HEK293 (cell line): ENCODE measurements around the gene RUNX1.

Source experiments
- CTCF ChIA-PET: fragments of 350-600 bp; formaldehyde crosslinking; extraction: SDS; loops from one replicate; lab custom pipeline; 2021; ENCODE audit warnings: antibody characterized with exemption; lab: Yijun Ruan, JAX
- POLR2A ChIA-PET: fragments of 300-600 bp; formaldehyde crosslinking; extraction: SDS; loops from one replicate; lab custom pipeline; 2020; ENCODE audit warnings: antibody characterized with exemption, inconsistent platforms; lab: Yijun Ruan, JAX
- H3K27ac ChIP-seq: fragments of 200-500 bp; sonication (Bioruptor generic); 2 replicates; pipeline ENCODE4 v1.5.1; 2014; ENCODE audit warnings: low read depth, low read length, control low read depth, inconsistent platforms; ENCODE audit errors: extremely low read depth
- H3K36me3 ChIP-seq, 2 experiments: fragments of 200-500 bp in 1 of 2; sonication (Bioruptor generic) in 1 of 2; 1 replicate in 1 of 2; 2 replicates in 1 of 2; pipeline ENCODE4 v1.5.1; 2014 to 2017; ENCODE audit warnings: inconsistent platforms in 2 of 2, low read length in 2 of 2; ENCODE audit not compliant: control insufficient read depth in 2 of 2, insufficient read depth in 1 of 2
- H3K4me1 ChIP-seq: fragments of 200-500 bp; sonication (Bioruptor generic); 2 replicates; pipeline ENCODE4 v1.5.1; 2014; ENCODE audit warnings: mild to moderate bottlenecking, low read length, inconsistent platforms; ENCODE audit not compliant: control insufficient read depth, insufficient read depth
- H3K4me3 ChIP-seq: 2 replicates; pipeline ENCODE4 v1.5.1; 2011; ENCODE audit warnings: low read depth, mild to moderate bottlenecking, control low read depth, low read length, moderate library complexity
- H3K9me3 ChIP-seq: fragments of 200-500 bp; sonication (Bioruptor generic); 2 replicates; pipeline ENCODE4 v1.5.1; 2014; ENCODE audit warnings: low read depth, low read length, inconsistent platforms; ENCODE audit not compliant: control insufficient read depth, insufficient read depth
- BCL6B ChIP-seq: fragments of 450-650 bp; formaldehyde crosslinking; IDR thresholded peaks from 2 replicates; pipeline ENCODE4 v1.5.1; 2017; ENCODE audit warnings: missing biosample characterization, missing genetic modification characterization
- FEZF1 ChIP-seq: fragments of 450-650 bp; formaldehyde crosslinking; IDR thresholded peaks from 2 replicates; pipeline ENCODE4 v1.5.1; 2016; ENCODE audit warnings: missing biosample characterization, missing genetic modification characterization
- GFI1B ChIP-seq: fragments of 450-650 bp; formaldehyde crosslinking; IDR thresholded peaks from 2 replicates; pipeline ENCODE4 v1.5.1; 2016; ENCODE audit warnings: missing biosample characterization, missing genetic modification characterization
- GLIS1 ChIP-seq: fragments of 450-650 bp; formaldehyde crosslinking; IDR thresholded peaks from 2 replicates; pipeline ENCODE4 v1.5.1; 2016; ENCODE audit warnings: missing biosample characterization, missing genetic modification characterization
- REPIN1 ChIP-seq: fragments of 450-650 bp; formaldehyde crosslinking; IDR thresholded peaks from 2 replicates; pipeline ENCODE4 v1.5.1; 2017; ENCODE audit warnings: missing biosample characterization, missing genetic modification characterization, low read depth
- ZBTB17 ChIP-seq: fragments of 450-650 bp; formaldehyde crosslinking; IDR thresholded peaks from 2 replicates; pipeline ENCODE4 v1.5.1; 2016; ENCODE audit warnings: missing biosample characterization, missing genetic modification characterization
- ZFHX2 ChIP-seq: fragments of 450-650 bp; formaldehyde crosslinking; conservative IDR thresholded peaks from 2 replicates; pipeline ENCODE4 v1.5.1; 2016; ENCODE audit warnings: missing biosample characterization, missing genetic modification characterization
- ZIC2 ChIP-seq: fragments of 450-650 bp; formaldehyde crosslinking; IDR thresholded peaks from 2 replicates; pipeline ENCODE4 v1.5.1; 2016; ENCODE audit warnings: missing biosample characterization, missing genetic modification characterization
- ZNF10 ChIP-seq: fragments of 450-650 bp; formaldehyde crosslinking; IDR thresholded peaks from 2 replicates; pipeline ENCODE4 v1.5.1; 2017; ENCODE audit warnings: missing biosample characterization, missing genetic modification characterization
- ZNF132 ChIP-seq: fragments of 450-650 bp; formaldehyde crosslinking; IDR thresholded peaks from 2 replicates; pipeline ENCODE4 v1.5.1; 2017; ENCODE audit warnings: missing biosample characterization, missing genetic modification characterization, borderline replicate concordance
- ZNF140 ChIP-seq: fragments of 450-650 bp; formaldehyde crosslinking; IDR thresholded peaks from 2 replicates; pipeline ENCODE4 v1.5.1; 2016; ENCODE audit warnings: missing biosample characterization, missing genetic modification characterization
- ZNF23 ChIP-seq: fragments of 450-650 bp; formaldehyde crosslinking; IDR thresholded peaks from 2 replicates; pipeline ENCODE4 v1.5.1; 2016; ENCODE audit warnings: missing biosample characterization, missing genetic modification characterization, borderline replicate concordance
- ZNF266 ChIP-seq: fragments of 450-650 bp; formaldehyde crosslinking; IDR thresholded peaks from 2 replicates; pipeline ENCODE4 v1.5.1; 2016; ENCODE audit warnings: missing biosample characterization, missing genetic modification characterization, low read depth
- ZNF274 ChIP-seq, 2 experiments: fragments of 200-500 bp in 1 of 2; fragments of 450-650 bp in 1 of 2; sonication (Bioruptor generic) in 1 of 2; formaldehyde crosslinking in 1 of 2; IDR thresholded peaks; 2 replicates each; pipeline versions ENCODE4 v1.5.1 to v1.6.1; 2014 to 2016; ENCODE audit warnings: borderline replicate concordance in 1 of 2, inconsistent platforms in 1 of 2, low read length in 1 of 2, missing biosample characterization in 1 of 2, missing genetic modification characterization in 1 of 2
- ZNF341 ChIP-seq: fragments of 450-650 bp; formaldehyde crosslinking; IDR thresholded peaks from 2 replicates; pipeline ENCODE4; 2016; ENCODE audit warnings: low read depth, missing biosample characterization, missing genetic modification characterization
- ZNF354C ChIP-seq: fragments of 450-650 bp; formaldehyde crosslinking; IDR thresholded peaks from 2 replicates; pipeline ENCODE4 v1.5.1; 2016; ENCODE audit warnings: missing biosample characterization, missing genetic modification characterization, low read depth, borderline replicate concordance
- ZNF391 ChIP-seq: fragments of 450-650 bp; formaldehyde crosslinking; IDR thresholded peaks from 2 replicates; pipeline ENCODE4 v1.5.1; 2016; ENCODE audit warnings: low read depth, missing biosample characterization, missing genetic modification characterization, borderline replicate concordance
- ZNF433 ChIP-seq: fragments of 450-650 bp; formaldehyde crosslinking; IDR thresholded peaks from 2 replicates; pipeline ENCODE4 v1.5.1; 2016; ENCODE audit warnings: missing biosample characterization, missing genetic modification characterization, low read depth
- ZNF449 ChIP-seq: fragments of 450-650 bp; formaldehyde crosslinking; IDR thresholded peaks from 2 replicates; pipeline ENCODE4 v1.5.1; 2017; ENCODE audit warnings: missing biosample characterization, mild to moderate bottlenecking, missing genetic modification characterization, moderate library complexity
- ZNF548 ChIP-seq: fragments of 450-650 bp; formaldehyde crosslinking; IDR thresholded peaks from 2 replicates; pipeline ENCODE4 v1.5.1; 2016; ENCODE audit warnings: missing biosample characterization, missing genetic modification characterization
- ZNF555 ChIP-seq: fragments of 450-650 bp; formaldehyde crosslinking; conservative IDR thresholded peaks from 2 replicates; pipeline ENCODE4 v1.5.1; 2017; ENCODE audit warnings: missing biosample characterization, mild to moderate bottlenecking, missing genetic modification characterization, inconsistent platforms
- ZNF624 ChIP-seq: fragments of 450-650 bp; formaldehyde crosslinking; IDR thresholded peaks from 2 replicates; pipeline ENCODE4 v1.5.1; 2017; ENCODE audit warnings: missing biosample characterization, missing genetic modification characterization
- ZNF629 ChIP-seq: fragments of 450-650 bp; formaldehyde crosslinking; IDR thresholded peaks from 2 replicates; pipeline ENCODE4 v1.5.1; 2017; ENCODE audit warnings: missing biosample characterization, missing genetic modification characterization
- ZNF777 ChIP-seq: fragments of 450-650 bp; formaldehyde crosslinking; IDR thresholded peaks from 2 replicates; pipeline ENCODE4 v1.5.1; 2017; ENCODE audit warnings: missing biosample characterization, missing genetic modification characterization, borderline replicate concordance
- TF ChIP-seq, protein P1 (sequence below): fragments of 450-650 bp; formaldehyde crosslinking; IDR thresholded peaks from 2 replicates; pipeline ENCODE4 v1.5.0; 2017; ENCODE audit warnings: missing biosample characterization, missing genetic modification characterization, borderline replicate concordance
- TF ChIP-seq, protein P2 (sequence below): fragments of 450-650 bp; formaldehyde crosslinking; IDR thresholded peaks from 2 replicates; pipeline ENCODE4 v1.5.1; 2016; ENCODE audit warnings: missing biosample characterization, missing genetic modification characterization

The RUNX1 gene

GRCh38 chr21:34886240-34887104 lies 162.6 kb downstream of the RUNX1 start (continued):
- no peak for TF ChIP-seq ZNF132 (tag by site-specific recombination)
- TF ChIP-seq ZNF629 (tag by site-specific recombination) = no peak
- no peak for TF ChIP-seq ZNF274 (IDR thresholded peaks at IDR 0.05; ENCODE audit: low read length)
- no peak for TF ChIP-seq ZNF274 (tag by site-specific recombination; IDR thresholded peaks at IDR 0.05; ENCODE audit: borderline replicate concordance)
- no peak for TF ChIP-seq BCL6B
- TF ChIP-seq ZNF341 (tag by site-specific recombination) = no peak
- TF ChIP-seq ZFHX2 (tag by site-specific recombination) = peak; percentile 96
- peak; percentile 65 for TF ChIP-seq GLIS1 (tag by site-specific recombination)
- no peak for TF ChIP-seq GFI1B (tag by site-specific recombination)

GRCh38 chr21:34885626-34886239 lies 163.4 kb downstream of the RUNX1 start:
- ChIA-PET POLR2A (interaction anchor here (0.6 to 4.5 kb wide), 6 partner anchors 18 to 221 kb away, joined by 3 to 56 read pairs (median 6); no protein-coding TSS in a partner anchor), CTCF (interaction anchor here (0.7 to 5.2 kb wide), 6 partner anchors 9 to 954 kb away, joined by 3 to 40 read pairs (median 4); no protein-coding TSS in a partner anchor)
- Histone ChIP-seq H3K4me3 (peak overlapping the region; percentile 94), H3K27ac (0 out of 2 replicates have a peak overlapping the region, but pooled peaks have one; percentile 8), H3K36me3 (no peaks in the 10 kb centered on the region), H3K9me3 (no peaks in the 10 kb centered on the region), H3K4me1 (peaks cover 15% of the 10 kb centered on the region; the same call in 1 of the 2 replicates)
- TF ChIP-seq ZNF10 (tag by site-specific recombination) (peak; percentile 18; the same call in 1 of the 2 replicates), ZNF354C (tag by site-specific recombination) (no peak), ZFHX2 (tag by site-specific recombination) (no peak), ZNF624 (tag by site-specific recombination) (no peak), FEZF1 (no peak), ZNF140 (tag by site-specific recombination) (no peak), ZNF266 (tag by site-specific recombination) (no peak), ZNF391 (tag by site-specific recombination) (no peak), ZIC2 (0 out of 2 replicates have a peak, but pooled peaks have one; percentile 15), ZNF548 (no peak), ZNF23 (tag by site-specific recombination) (no peak), ZNF433 (no peak), ZNF449 (tag by site-specific recombination) (no peak), REPIN1 (tag by site-specific recombination) (no peak), ZBTB17 (tag by site-specific recombination) (0 out of 2 replicates have a peak, but pooled peaks have one; percentile 12), ZNF555 (tag by site-specific recombination) (no peak), ZNF341 (tag by site-specific recombination) (peak; percentile 46; the same call in 1 of the 2 replicates), ZNF777 (tag by site-specific recombination) (no peak)
- TF ChIP-seq, protein P1, sequence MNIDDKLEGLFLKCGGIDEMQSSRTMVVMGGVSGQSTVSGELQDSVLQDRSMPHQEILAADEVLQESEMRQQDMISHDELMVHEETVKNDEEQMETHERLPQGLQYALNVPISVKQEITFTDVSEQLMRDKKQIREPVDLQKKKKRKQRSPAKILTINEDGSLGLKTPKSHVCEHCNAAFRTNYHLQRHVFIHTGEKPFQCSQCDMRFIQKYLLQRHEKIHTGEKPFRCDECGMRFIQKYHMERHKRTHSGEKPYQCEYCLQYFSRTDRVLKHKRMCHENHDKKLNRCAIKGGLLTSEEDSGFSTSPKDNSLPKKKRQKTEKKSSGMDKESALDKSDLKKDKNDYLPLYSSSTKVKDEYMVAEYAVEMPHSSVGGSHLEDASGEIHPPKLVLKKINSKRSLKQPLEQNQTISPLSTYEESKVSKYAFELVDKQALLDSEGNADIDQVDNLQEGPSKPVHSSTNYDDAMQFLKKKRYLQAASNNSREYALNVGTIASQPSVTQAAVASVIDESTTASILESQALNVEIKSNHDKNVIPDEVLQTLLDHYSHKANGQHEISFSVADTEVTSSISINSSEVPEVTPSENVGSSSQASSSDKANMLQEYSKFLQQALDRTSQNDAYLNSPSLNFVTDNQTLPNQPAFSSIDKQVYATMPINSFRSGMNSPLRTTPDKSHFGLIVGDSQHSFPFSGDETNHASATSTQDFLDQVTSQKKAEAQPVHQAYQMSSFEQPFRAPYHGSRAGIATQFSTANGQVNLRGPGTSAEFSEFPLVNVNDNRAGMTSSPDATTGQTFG (tag by site-specific recombination) = no peak
- TF ChIP-seq, protein P2, sequence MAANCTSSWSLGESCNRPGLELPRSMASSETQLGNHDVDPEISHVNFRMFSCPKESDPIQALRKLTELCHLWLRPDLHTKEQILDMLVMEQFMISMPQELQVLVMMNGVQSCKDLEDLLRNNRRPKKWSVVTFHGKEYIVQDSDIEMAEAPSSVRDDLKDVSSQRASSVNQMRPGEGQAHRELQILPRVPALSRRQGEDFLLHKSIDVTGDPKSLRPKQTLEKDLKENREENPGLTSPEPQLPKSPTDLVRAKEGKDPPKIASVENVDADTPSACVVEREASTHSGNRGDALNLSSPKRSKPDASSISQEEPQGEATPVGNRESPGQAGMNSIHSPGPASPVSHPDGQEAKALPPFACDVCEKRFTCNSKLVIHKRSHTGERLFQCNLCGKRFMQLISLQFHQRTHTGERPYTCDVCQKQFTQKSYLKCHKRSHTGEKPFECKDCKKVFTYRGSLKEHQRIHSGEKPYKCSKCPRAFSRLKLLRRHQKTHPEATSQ (tag by site-specific recombination) = 0 out of 2 replicates have a peak, but pooled peaks have one; percentile 21
